ENCODE results near the gene TBKBP1. TPM values are rescaled to one million over a fixed set of nuclear protein-coding genes. Genes with fewer than 3 reads are reported as not detected.

TBKBP1 gene
- total RNA-seq, 2 experiments from 2014 or later: 8.0 to 8.9 TPM

- H3K9me3 Mint-ChIP-seq: no peaks in the 10 kb centered on the region
- H3K36me3 Mint-ChIP-seq: no peaks in the 10 kb centered on the region
- POLR2A ChIA-PET: interaction anchor here (1.2 to 1.3 kb wide), 3 partner anchors 10 to 18 kb away, joined by 3 to 4 read pairs (median 4); no protein-coding TSS in a partner anchor
- H3K4me1 Mint-ChIP-seq: peaks cover 66% of the 10 kb centered on the region
- no peaks in the 10 kb centered on the region for H3K27me3 Mint-ChIP-seq
- H3K27ac Mint-ChIP-seq: peak overlapping the region; percentile 66
- no peak for DNase-seq
- no peak overlapping the region for H3K4me3 Mint-ChIP-seq
- no peak for ATAC-seq (ENCODE audit: low read depth)
These were observed 20.9 kb downstream of the TBKBP1 start for GRCh38 chr17:47714773-47715396.

GRCh38 chr17:47715669-47716325 is 21.8 kb downstream of the TBKBP1 start:
- Mint-ChIP-seq H3K4me3 (no peak overlapping the region), H3K27ac (peak overlapping the region; percentile 66), H3K9me3 (no peaks in the 10 kb centered on the region), H3K36me3 (no peaks in the 10 kb centered on the region), H3K27me3 (no peaks in the 10 kb centered on the region), H3K4me1 (peaks cover 73% of the 10 kb centered on the region)
- DNase-seq: no peak
- no peak for ATAC-seq (ENCODE audit: low read depth)
- POLR2A ChIA-PET: interaction anchor here (1.2 to 1.5 kb wide), 2 partner anchors 9 to 15 kb away, joined by 4 to 9 read pairs; no protein-coding TSS in a partner anchor

- Mint-ChIP-seq H3K27me3 (no peaks in the 10 kb centered on the region), H3K4me1 (peaks cover 78% of the 10 kb centered on the region), H3K27ac (no peak overlapping the region), H3K4me3 (no peak overlapping the region), H3K36me3 (no peaks in the 10 kb centered on the region), H3K9me3 (no peaks in the 10 kb centered on the region)
- DNase-seq (no peak), ATAC-seq (ENCODE audit: low read depth) (no peak)
- POLR2A ChIA-PET: interaction anchor here (1.2 to 1.5 kb wide), 2 partner anchors 9 to 10 kb away, joined by 3 to 9 read pairs; no protein-coding TSS in a partner anchor
These were observed 22.4 kb downstream of the TBKBP1 start for GRCh38 chr17:47716375-47716774.

GRCh38 chr17:47717261-47717697 is 23.3 kb downstream of the TBKBP1 start:
- H3K27ac Mint-ChIP-seq: peak overlapping the region; percentile 73
- POLR2A ChIA-PET: interaction anchor here (1.2 to 3.7 kb wide), 5 partner anchors 8 to 68 kb away, joined by 3 to 37 read pairs (median 9); partner anchors contain the start of genes KPNB1 and TBX21
- no peaks in the 10 kb centered on the region for H3K9me3 Mint-ChIP-seq
- peaks cover 76% of the 10 kb centered on the region for H3K4me1 Mint-ChIP-seq
- H3K36me3 Mint-ChIP-seq: no peaks in the 10 kb centered on the region
- peak; percentile 3 for ATAC-seq (ENCODE audit: low read depth)
- H3K4me3 Mint-ChIP-seq: no peak overlapping the region
- peak; percentile 52 for DNase-seq
- no peaks in the 10 kb centered on the region for H3K27me3 Mint-ChIP-seq

- no peaks in the 10 kb centered on the region for H3K36me3 Mint-ChIP-seq
- ATAC-seq (ENCODE audit: low read depth): no peak
- DNase-seq: no peak
- no peaks in the 10 kb centered on the region for H3K27me3 Mint-ChIP-seq
- H3K4me3 Mint-ChIP-seq: peak overlapping the region; percentile 63
- H3K4me1 Mint-ChIP-seq: peaks cover 73% of the 10 kb centered on the region
- peak overlapping the region; percentile 73 for H3K27ac Mint-ChIP-seq
- POLR2A ChIA-PET: interaction anchor here (0.8 to 3.7 kb wide), 7 partner anchors 11 to 69 kb away, joined by 3 to 37 read pairs (median 10); partner anchors contain the start of genes KPNB1 and TBX21
- no peaks in the 10 kb centered on the region for H3K9me3 Mint-ChIP-seq
These were observed 24.1 kb downstream of the TBKBP1 start for GRCh38 chr17:47717979-47718621.

- Mint-ChIP-seq H3K4me1 (peaks cover 72% of the 10 kb centered on the region), H3K4me3 (peak overlapping the region; percentile 63), H3K36me3 (no peaks in the 10 kb centered on the region), H3K27ac (peak overlapping the region; percentile 73), H3K27me3 (no peaks in the 10 kb centered on the region), H3K9me3 (no peaks in the 10 kb centered on the region)
- ATAC-seq (ENCODE audit: low read depth) (no peak), DNase-seq (no peak)
- POLR2A ChIA-PET: interaction anchor here (0.8 to 3.7 kb wide), 7 partner anchors 11 to 19 kb away, joined by 3 to 37 read pairs (median 10); partner anchors contain the start of gene TBX21
These were observed 24.9 kb downstream of the TBKBP1 start for GRCh38 chr17:47718634-47719405.

- peak; percentile 36 for ATAC-seq (ENCODE audit: low read depth)
- peak overlapping the region; percentile 63 for H3K4me3 Mint-ChIP-seq
- no peaks in the 10 kb centered on the region for H3K36me3 Mint-ChIP-seq
- peaks cover 66% of the 10 kb centered on the region for H3K4me1 Mint-ChIP-seq
- H3K27me3 Mint-ChIP-seq: no peaks in the 10 kb centered on the region
- DNase-seq: peak; percentile 68
- H3K9me3 Mint-ChIP-seq: no peaks in the 10 kb centered on the region
- peak overlapping the region; percentile 73 for H3K27ac Mint-ChIP-seq
- POLR2A ChIA-PET: interaction anchor here (1.4 to 3.7 kb wide), 6 partner anchors 11 to 20 kb away, joined by 3 to 37 read pairs (median 16); partner anchors contain the start of gene TBX21
These were observed 25.6 kb downstream of the TBKBP1 start for GRCh38 chr17:47719411-47720152.

- Mint-ChIP-seq H3K27ac (peak overlapping the region; percentile 73), H3K9me3 (no peaks in the 10 kb centered on the region), H3K27me3 (no peaks in the 10 kb centered on the region), H3K4me3 (peak overlapping the region; percentile 62), H3K36me3 (no peaks in the 10 kb centered on the region), H3K4me1 (peaks cover 66% of the 10 kb centered on the region)
- no peak for DNase-seq
- POLR2A ChIA-PET: interaction anchor here (1.4 to 3.7 kb wide), 5 partner anchors 10 to 21 kb away, joined by 3 to 37 read pairs (median 23); partner anchors contain the start of gene TBX21
- ATAC-seq (ENCODE audit: low read depth): no peak
These were observed 26.2 kb downstream of the TBKBP1 start for GRCh38 chr17:47720196-47720595.

GRCh38 chr17:47720754-47721533 is 27.0 kb downstream of the TBKBP1 start:
- peak; percentile 79 for DNase-seq
- Mint-ChIP-seq H3K36me3 (no peaks in the 10 kb centered on the region), H3K9me3 (no peaks in the 10 kb centered on the region), H3K4me3 (peak overlapping the region; percentile 62), H3K27me3 (no peaks in the 10 kb centered on the region), H3K27ac (peak overlapping the region; percentile 73), H3K4me1 (peaks cover 65% of the 10 kb centered on the region)
- ATAC-seq (ENCODE audit: low read depth): peak; percentile 76
- POLR2A ChIA-PET: interaction anchor here (1.0 to 1.7 kb wide), 3 partner anchors 14 to 22 kb away, joined by 3 to 9 read pairs (median 3); no protein-coding TSS in a partner anchor

- Mint-ChIP-seq H3K36me3 (no peaks in the 10 kb centered on the region), H3K4me3 (peak overlapping the region; percentile 62)
- DNase-seq: no peak
These were observed 27.8 kb downstream of the TBKBP1 start for GRCh38 chr17:47721725-47722124.

GRCh38 chr17:47724705-47725104 is 30.7 kb downstream of the TBKBP1 start:
- POLR2A ChIA-PET: interaction anchor here (0.5 to 1.7 kb wide), 6 partner anchors 8 to 61 kb away, joined by 3 to 10 read pairs (median 4); partner anchors contain the start of gene TBX21
- H3K27ac Mint-ChIP-seq: peak overlapping the region; percentile 61

More at GRCh38 chr17:47721725-47722124, 27.8 kb downstream of the TBKBP1 start:
- ATAC-seq (ENCODE audit: low read depth): no peak
- Mint-ChIP-seq H3K4me1 (peaks cover 66% of the 10 kb centered on the region), H3K27me3 (no peaks in the 10 kb centered on the region), H3K27ac (peak overlapping the region; percentile 73), H3K9me3 (no peaks in the 10 kb centered on the region)
- POLR2A ChIA-PET: interaction anchor here (0.7 to 1.7 kb wide), 5 partner anchors 11 to 23 kb away, joined by 3 to 9 read pairs (median 3); partner anchors contain the start of gene TBX21

More at GRCh38 chr17:47724705-47725104, 30.7 kb downstream of the TBKBP1 start:
- ATAC-seq (ENCODE audit: low read depth): no peak
- Mint-ChIP-seq H3K4me1 (peaks cover 55% of the 10 kb centered on the region), H3K4me3 (no peak overlapping the region), H3K36me3 (no peaks in the 10 kb centered on the region), H3K9me3 (no peaks in the 10 kb centered on the region), H3K27me3 (no peaks in the 10 kb centered on the region)
- no peak for DNase-seq
